ENCODE results near the gene SUPV3L1.

Gene SUPV3L1

GRCh38 chr10:69222157-69223027 is 42.4 kb downstream of the SUPV3L1 start:
- no peak for FAIRE-seq
- peak; percentile 56 for TF ChIP-seq CTCF (IDR thresholded peaks at IDR 0.05; ENCODE audit: insufficient read depth, missing control alignments)
- DNase-seq (ENCODE audit: insufficient read length, low spot score) = no peak

DNA sequence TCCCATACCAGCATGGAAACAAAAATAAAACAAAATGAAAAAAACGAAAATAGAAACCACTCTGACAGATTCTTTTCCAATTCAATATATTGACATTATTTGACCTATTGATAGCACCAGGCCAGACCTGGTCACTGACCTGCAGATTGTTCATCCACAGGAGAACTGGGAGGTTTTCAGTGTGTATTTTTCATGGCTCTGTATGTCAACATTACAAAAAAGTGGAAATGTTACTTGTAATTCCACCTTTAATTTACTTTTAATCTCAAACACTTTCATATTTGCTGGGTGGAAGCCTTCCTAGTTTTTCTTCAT is 43.0 kb downstream of the SUPV3L1 start:
- no peak for TF ChIP-seq CTCF (IDR thresholded peaks at IDR 0.05; ENCODE audit: insufficient read depth, missing control alignments)
- FAIRE-seq (no peak), DNase-seq (ENCODE audit: insufficient read length, low spot score) (no peak)

DNA sequence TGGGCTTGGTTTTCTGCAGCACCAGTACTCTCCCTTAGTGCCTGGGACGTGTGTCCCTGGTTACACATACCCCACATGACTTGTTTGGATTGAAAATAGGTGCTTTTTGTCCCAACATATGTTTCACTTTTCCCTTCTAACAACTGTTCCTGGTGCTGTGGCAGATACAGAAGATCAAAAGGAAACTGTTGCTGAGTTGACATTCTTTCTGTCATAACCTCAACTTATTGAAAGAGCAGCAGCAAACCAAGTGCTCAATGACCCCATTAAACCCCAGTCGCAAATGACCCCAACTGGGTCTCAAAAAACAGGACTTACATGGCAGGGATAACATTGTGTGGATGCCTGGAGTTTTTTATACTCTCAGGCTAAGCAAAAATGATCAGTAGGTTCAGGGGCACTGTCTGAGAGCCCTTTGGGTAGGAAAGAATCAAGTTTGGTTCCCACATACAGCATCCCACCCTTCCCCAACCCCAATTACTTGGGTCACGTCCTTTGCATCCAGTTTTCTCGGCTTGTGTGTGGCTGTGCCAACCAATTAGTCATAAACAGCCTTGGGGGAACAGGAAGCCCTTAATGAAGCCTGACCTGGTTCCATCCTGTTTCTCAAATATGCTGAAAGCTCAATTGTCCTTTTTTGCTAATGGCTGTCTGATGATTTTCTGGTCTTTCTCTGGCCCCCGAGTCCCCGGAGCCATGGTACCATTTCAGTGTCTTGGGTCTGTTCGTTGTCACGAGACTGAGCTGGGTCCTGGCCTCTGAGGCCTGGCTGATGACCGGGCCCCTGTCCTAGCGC is 45.0 kb downstream of the SUPV3L1 start:
- FAIRE-seq = no peak
- no peak for DNase-seq (ENCODE audit: insufficient read length, low spot score)
- no peak for TF ChIP-seq CTCF (IDR thresholded peaks at IDR 0.05; ENCODE audit: insufficient read depth, missing control alignments)

- FAIRE-seq = no peak
- DNase-seq (ENCODE audit: insufficient read length, low spot score) = no peak
- TF ChIP-seq CTCF (IDR thresholded peaks at IDR 0.05; ENCODE audit: insufficient read depth, missing control alignments) = no peak
Observed at GRCh38 chr10:69225681-69226080, 45.6 kb downstream of the SUPV3L1 start.

DNA sequence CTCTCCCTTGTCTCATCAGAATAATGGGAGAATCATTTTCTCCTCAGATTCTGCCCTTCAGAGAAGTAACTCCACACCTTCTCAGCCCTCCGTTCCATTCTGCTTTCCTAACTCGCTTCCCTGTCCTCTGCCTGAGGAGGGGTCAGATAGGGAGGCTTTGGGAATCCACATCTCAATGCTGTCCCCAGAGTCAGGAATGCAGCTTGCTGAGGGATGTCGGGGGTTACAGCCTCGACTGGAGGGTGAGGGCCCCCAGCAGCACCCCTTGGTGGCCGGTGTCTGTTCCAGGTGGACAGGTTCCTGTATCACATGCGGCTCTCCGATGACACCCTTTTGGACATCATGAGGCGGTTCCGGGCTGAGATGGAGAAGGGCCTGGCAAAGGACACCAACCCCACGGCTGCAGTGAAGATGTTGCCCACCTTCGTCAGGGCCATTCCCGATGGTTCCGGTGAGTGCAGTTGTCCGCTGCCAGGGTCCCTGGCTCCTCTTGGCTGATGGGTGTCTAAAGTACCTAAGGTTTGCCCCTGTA is 47.0 kb downstream of the SUPV3L1 start:
- DNase-seq (ENCODE audit: insufficient read length, low spot score) = no peak
- no peak for TF ChIP-seq CTCF (IDR thresholded peaks at IDR 0.05; ENCODE audit: insufficient read depth, missing control alignments)
- no peak for FAIRE-seq

- DNase-seq (ENCODE audit: insufficient read length, low spot score) (peak; percentile 63), FAIRE-seq (peak; percentile 94)
- no peak for TF ChIP-seq CTCF (IDR thresholded peaks at IDR 0.05; ENCODE audit: insufficient read depth, missing control alignments)
Observed at GRCh38 chr10:69228151-69228550, 48.1 kb downstream of the SUPV3L1 start.

DNA sequence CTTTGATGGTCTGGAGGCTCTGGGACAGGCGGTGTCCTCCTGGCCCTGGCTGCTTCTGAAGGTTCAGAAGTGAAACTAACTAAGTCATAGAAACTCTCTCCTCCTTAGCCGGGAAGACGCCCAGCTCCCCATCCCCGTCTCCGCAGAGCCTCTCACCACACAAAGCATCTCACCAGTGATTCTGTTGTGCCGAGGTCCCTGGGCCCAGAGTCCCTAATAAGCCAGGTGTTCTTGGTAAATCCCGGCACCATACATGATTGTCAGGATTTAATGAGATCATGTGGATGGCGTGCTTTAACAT is 49.5 kb downstream of the SUPV3L1 start:
- no peak for FAIRE-seq
- TF ChIP-seq CTCF (IDR thresholded peaks at IDR 0.05; ENCODE audit: insufficient read depth, missing control alignments) = no peak

More for the DNA sequence above, 49.5 kb downstream of the SUPV3L1 start:
- DNase-seq (ENCODE audit: insufficient read length, low spot score) = no peak
